GM12878 (cell line): Measurements from ENCODE around the gene TFF2.

Experiments used
- EP300 ChIP-seq, 2 experiments: fragments of 150-350 bp in 1 of 2; IDR thresholded peaks; 2 replicates each; pipeline ENCODE4 v1.6.1; 2011 to 2012; ENCODE audit warnings: low read depth in 2 of 2, low read length in 2 of 2, borderline replicate concordance in 1 of 2, improper control_type of control experiment in 1 of 2, inconsistent platforms in 1 of 2; ENCODE audit not compliant: control insufficient read depth in 1 of 2
- REST ChIP-seq: IDR thresholded peaks from 2 replicates; pipeline ENCODE4 v1.6.1; 2012; ENCODE audit warnings: mild to moderate bottlenecking, low read depth, low read length

DNA sequence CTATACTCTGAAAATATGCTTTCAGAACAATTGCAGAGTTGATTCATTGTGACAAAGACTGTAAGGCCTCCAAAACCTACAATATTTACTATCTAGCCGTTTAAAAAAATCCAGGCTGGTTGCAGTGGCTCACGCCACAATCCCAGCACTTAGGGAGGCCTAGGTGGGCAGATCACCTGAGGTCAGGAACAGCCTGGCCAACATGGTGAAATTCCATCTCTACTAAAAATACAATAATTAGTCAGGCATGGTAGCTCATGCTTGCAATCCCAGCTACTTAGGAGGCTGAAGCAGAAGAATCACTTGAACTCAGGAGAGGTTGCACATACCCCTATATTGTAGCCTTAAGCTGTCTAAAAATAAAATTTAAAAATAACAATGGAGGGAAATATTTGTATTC is 5.3 kb upstream of the TFF2 start:
- TF ChIP-seq REST (no peak), EP300 (IDR thresholded peaks at IDR 0.05; ENCODE audit: borderline replicate concordance in 1 of 2, control insufficient read depth in 1 of 2, low read depth in 2 of 2, low read length in 2 of 2) (no peak)
